Endometrium (tissue), 2 donors: ENCODE measurements around the gene PKIB.
"Not testable (repeated sequence)": the region's sequence is repeated elsewhere in the genome, so short reads cannot be mapped to it uniquely, and the experiment has no call there.

Source experiments
- FAIRE-seq: peaks from 2 replicates; lab custom pipeline; 2012; peaks lifted over from hg19 to GRCh38; lab: Jason Lieb, UNC
- donor health status: control.
- donor health status: control.

PKIB gene

DNA sequence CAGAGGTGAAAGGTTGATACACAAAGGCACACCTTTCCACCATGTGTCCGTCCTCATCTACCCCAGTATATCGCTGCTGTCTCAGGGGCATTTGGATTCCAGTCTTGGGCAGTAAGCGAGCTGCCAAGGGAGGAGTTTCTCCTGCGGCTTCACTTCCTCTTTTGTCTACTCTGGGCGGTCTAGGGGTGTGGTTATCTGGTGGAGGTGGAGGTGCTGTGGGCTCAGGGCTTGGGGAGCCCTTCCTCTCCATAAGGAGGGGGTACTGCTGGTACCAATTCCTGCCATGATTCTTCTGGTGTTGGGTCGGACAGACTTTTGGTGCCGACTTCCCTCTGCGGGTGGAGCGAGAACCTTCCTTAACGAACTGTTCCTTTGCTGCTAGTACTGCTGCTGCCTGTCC is 137.4 kb downstream of the PKIB start:
- FAIRE-seq = no peak

DNA sequence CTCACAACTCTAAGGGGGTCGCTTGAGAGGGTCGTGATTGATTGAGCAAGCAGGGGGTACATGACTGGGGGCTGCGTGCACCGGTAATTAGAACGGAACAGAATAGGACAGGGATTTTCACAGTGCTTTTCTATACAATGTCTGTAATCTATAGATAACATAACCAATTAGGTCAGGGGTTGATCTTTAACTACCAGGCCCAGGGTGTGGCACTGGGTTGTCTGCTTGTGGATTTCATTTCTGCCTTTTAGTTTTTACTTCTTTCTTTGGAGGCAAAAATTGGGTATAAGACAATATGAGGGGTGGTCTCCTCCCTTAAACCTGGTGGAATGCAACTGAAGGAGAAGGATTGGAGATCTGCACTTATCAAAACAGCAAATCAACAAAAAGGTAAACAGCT is 138.7 kb downstream of the PKIB start:
- FAIRE-seq = not testable (repeated sequence)

DNA sequence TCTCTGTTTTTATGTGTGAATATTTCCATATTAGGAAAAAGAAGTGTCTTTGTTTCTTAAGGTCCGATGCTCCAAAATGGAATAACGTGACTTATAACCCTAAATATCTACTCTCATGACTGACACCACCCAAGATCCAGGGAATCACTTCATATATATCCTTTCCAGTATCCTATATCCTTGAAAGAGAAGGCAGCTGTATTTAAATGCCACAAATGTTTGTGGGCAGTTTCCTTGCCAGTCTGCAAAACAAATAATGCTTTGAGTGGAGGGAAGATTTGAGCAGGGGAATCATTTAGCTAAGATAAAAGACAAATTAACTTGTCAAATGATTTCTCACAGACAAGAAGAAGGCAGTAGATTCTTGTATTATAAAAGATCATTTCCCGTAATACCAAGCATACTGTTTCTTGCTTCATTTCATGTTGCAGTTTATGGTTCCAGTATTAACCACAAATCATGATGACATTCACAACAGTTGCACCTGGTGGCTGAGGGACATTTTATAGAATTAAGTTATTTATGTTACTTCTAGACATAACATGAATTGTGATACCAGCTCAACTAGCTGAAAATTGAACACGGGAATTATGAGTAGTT is 139.3 kb downstream of the PKIB start:
- FAIRE-seq = no peak

DNA sequence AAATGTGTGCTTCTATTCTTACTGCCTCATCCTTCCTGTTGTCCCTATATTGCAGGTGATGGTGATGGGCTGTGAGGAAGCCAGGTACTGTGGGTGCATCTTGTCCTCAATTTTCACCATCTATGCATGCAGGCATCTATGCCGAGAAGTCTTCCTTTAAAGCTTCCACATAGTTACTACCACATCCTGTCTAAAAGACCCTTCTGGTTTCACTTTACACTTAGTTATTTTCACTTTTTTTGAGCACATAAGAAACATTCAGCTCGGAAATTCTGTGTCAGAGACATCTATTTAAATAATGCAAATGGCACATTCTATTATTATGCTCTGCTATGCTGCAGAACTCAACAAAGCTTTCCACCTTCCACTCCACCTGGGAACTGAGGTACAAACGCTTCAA is 141.1 kb downstream of the PKIB start:
- FAIRE-seq = no peak

DNA sequence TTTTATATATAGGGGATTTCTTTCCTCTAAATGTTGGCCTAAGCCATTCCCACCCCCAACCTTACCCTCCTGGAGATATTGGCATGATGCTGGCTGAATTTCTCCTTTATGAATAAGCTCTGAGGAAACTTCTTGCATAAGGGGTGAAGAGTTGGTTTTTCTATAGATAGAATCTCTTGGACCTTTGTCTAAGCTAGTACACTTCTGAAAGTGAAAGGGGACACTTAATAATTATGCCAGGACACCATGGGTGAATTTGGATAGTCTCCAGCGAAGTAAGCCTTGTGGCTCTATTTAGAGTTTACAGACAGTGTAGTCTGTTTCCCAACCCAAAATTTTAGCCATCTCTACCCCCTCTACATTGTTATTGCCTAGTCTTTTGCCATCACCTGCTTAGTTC is 142.3 kb downstream of the PKIB start:
- FAIRE-seq = no peak

DNA sequence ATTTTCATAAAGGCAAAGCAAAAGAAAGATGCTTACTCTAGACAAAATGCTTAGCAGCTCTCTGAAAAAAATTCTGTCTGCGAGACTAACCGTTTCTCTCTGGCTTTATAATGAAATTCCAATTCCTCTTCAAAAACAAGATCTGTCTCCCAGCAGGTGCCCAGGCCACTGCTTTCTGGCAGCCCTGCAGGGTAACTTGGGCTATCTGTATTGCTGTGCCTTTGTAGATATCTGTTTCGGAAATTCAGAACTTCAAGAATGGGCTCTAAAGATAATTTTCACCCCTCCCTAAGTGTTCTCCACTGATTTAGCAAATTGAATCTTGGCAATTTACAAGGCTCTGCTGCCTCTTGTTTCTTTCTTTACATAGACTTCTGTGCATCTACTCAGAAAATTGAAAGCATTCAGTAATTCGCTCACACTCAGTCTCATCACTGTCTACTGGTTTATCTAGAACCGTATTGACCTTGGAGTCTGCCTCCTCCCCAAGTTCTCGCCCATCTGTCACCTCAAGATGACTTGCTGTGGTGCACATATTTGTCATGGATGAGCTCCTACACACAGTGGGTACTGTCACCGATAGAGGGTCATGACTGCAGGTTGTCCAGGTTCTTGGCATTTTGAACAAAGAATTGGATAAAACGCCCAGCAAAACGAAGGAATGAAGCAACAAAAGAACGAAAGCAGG is 142.9 kb downstream of the PKIB start:
- no peak for FAIRE-seq

DNA sequence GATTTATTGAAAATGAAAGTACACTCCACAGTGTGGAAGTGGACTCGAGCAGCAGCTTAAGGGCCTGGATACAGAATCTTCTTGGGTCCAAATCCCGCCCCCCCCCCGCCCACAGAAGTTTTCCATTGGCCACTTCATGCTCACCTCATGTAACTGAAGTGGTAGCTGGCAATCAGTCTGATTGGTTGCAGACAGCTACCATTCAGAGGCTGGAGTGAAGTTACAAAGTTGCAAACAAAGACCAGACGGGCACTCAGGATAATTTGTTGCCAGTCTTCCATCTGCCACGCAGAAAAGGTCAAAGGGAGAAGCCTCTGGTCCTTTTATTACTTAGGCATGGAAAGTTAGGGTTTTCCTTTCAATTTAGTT is 143.5 kb downstream of the PKIB start:
- no peak for FAIRE-seq

DNA sequence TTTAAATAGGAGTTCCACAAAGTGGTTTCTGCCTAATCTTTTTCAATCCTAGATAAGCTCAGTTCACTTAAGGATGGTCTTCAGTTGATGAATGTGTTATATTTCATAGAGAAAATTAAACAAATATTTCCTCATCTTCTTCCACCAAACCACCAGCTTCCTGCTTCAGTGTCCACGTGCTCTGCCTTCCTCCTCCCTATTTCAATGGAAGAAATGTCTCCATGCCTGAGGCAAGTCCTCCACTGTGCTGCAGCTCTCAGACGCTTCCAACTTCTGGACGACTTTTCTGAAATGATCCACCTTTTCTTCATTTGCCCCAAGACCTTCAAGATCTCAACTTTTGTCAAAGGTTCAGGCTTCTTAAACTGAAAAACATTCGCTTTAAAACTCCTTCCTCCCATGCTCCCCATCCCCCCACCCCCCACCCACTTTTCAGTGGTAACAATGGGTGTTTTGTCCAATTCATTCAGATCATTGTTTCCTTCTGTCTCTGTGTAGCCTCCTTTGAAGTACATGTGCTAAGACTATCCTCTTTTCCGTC is 144.1 kb downstream of the PKIB start:
- FAIRE-seq = no peak

DNA sequence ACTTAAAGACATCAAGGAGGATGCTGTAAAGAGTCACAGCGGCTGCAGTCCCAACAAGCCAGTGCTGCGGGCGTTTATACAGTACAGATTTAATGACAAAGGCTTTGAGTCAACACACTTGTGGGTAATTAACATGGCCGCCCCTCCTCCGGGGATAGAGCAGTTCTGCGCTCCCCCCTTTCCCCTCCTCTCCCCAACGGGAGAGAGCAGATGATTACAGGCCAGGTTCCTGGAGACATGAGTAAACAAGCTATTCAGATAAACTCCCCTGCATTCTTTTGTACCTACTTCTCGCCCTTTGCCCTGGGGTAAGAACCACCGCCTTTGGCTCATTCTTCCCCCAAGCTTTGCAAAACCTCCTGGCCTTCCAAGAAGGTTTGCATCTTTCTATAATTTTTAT is 145.7 kb downstream of the PKIB start:
- FAIRE-seq = no peak

DNA sequence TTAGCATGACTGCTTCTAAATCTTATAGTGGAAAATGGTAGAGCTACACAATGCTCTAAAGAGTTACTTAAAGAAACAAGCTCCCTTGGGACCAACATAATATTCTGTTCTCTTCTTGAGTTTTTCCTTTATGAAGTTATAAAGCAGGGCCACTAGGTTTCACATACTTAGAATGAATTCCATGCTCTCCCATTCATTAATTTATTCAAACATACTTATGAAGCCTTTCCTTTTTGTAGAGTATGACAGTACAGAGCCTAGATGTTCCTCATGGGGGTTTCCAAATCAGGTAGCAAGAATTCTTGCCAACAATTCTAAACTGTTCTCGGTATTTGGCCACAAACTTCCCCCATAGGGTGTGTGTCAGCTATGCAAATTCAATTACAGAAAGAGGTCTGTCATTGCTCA is 148.7 kb downstream of the PKIB start:
- no peak for FAIRE-seq

DNA sequence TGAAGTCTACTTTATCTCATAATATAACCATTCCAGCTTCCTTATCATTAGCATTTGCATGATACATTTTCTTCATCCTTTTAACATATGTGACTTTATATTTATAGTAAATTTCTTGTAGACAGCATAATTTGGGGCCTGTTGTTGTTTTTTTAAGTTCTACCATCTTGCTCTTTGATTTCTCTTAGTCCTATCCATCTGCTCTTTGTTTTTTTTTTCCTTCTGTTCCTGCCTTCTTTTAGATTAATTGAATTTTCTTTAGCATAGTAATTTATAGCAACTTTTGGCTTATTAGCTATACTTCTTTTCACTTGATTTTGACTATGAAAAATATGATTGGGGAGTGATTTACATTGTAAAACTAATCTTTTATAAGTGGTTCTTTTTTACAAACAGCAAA is 150.1 kb downstream of the PKIB start:
- FAIRE-seq = no peak

DNA sequence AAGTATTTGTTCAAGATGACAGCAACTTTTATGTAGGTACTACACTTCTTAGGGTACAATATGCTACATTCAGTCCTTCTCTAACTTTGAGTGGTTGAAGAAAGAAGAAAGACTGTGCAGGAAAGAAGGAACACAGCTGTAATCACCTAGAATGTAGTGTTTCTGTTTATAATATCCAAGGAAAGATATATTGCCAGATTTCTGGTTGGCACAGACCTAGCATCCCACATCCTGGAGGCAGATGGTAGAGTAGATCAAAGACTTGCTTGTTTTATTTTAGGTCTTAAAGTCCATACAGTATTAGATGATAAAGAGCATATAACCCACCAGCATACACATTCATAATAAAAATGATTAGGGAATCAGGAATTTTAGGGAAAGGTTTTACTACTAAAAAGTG is 156.1 kb downstream of the PKIB start:
- no peak for FAIRE-seq

DNA sequence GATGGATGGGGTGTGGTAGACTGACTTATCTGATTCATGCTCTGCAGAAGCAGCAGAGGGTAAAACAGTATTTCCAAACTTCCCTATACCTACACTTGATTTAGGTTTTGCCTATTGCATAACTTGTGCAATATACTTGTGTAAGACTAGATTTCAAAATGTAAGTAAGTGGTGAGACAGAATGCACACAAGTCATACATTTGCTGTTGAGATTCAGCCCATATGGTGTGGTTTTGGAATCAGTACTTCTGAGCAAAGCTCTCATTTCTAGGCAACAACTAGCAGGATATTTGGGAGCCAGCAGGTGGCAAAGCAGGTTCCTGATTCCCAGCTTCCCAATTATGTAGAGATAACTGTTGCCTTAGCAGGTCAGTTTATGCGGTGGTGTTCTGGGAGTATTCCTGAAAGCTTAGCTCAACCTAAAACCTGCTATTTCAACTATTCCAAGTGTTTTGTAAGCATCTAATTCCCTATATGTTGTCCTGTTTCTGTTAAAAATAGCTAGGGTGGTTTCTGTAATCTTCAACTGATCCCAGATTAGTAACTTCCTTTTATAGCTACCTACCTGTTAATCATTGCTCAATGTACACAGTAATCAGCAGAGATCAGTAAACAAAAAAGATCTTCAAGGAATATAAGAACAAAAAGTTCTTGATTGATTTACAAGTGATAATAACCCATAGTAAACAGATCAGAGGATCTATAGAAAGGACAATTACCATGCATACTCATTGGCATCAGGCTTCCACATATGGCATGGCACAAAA is 160.8 kb downstream of the PKIB start:
- FAIRE-seq = no peak

DNA sequence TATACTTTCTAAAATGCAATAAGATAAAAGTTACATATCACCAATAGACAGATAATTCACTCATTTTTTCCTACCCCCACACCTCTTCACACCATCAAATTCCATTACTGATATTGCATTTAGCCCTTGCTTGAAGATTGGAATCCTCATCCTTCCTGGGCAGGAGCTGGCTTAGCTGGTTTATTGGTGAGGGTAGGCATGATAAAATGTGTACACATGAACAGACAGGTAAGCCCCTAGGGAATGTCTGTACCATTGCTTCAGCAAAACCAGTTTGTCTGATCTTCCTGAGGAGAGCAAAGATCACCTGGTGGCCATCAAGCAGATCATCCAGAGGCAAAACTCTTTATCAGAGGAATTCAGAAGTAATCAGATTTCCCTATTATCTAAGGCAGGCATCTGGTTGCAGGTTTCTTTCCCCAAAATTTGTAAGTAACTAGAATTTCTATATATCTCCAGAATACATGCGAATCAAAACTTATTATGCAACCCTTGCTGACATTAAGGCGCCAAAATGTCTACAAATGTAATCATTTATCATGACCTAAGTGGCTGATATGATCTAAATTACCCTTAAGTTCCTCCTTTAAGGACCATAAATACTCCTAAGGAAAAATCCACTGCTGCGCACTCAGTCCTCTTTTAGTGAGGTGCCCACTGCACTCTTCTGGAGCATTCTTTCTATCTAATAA is 162.7 kb downstream of the PKIB start:
- FAIRE-seq = no peak
